GM12891 (cell line): ENCODE results near the gene LTBP1.

Source experiments
- DNase-seq: peaks from one replicate; pipeline ENCODE4 v3.0.0; 2011; ENCODE audit warnings: low spot score; ENCODE audit not compliant: insufficient read length
- FAIRE-seq: peaks from 2 replicates; lab custom pipeline; 2011; peaks lifted over from hg19 to GRCh38; lab: Jason Lieb, UNC
- PAX5 ChIP-seq: IDR thresholded peaks from 2 replicates; pipeline ENCODE4 v1.6.1; 2011; ENCODE audit warnings: low read length, moderate library complexity, mild to moderate bottlenecking; ENCODE audit not compliant: insufficient read depth, severe bottlenecking
- POLR2A ChIP-seq: IDR thresholded peaks from 2 replicates; pipeline ENCODE4 v1.6.1; 2011; ENCODE audit warnings: low read depth, low read length, control low read depth
- POLR2AphosphoS5 ChIP-seq: IDR thresholded peaks from 2 replicates; pipeline ENCODE4 v1.6.1; 2011; ENCODE audit warnings: low read depth, low read length, control low read depth
- POU2F2 ChIP-seq: IDR thresholded peaks from 2 replicates; pipeline ENCODE4 v1.6.1; 2011; ENCODE audit warnings: low read depth, mild to moderate bottlenecking, control low read depth, low read length, moderate library complexity
- SPI1 ChIP-seq: IDR thresholded peaks from 2 replicates; pipeline ENCODE4 v1.6.1; 2011; ENCODE audit warnings: low read depth, low read length, control low read depth
- TAF1 ChIP-seq: IDR thresholded peaks from 2 replicates; pipeline ENCODE4 v1.6.1; 2011; ENCODE audit warnings: low read depth, low read length, control low read depth

The LTBP1 gene

GRCh38 chr2:33250417-33251029 lies 303.8 kb downstream of the LTBP1 start:
- FAIRE-seq = no peak
- TF ChIP-seq POLR2AphosphoS5 (no peak), PAX5 (no peak), POU2F2 (no peak), TAF1 (no peak), POLR2A (no peak), SPI1 (no peak)

GRCh38 chr2:33256162-33256755 lies 309.5 kb downstream of the LTBP1 start:
- DNase-seq (no peak), FAIRE-seq (peak; percentile 31)
- TF ChIP-seq POLR2AphosphoS5 = no peak
- TF ChIP-seq TAF1 = no peak

More at GRCh38 chr2:33250417-33251029, 303.8 kb downstream of the LTBP1 start:
- no peak for DNase-seq

GRCh38 chr2:33258387-33258786 lies 311.6 kb downstream of the LTBP1 start:
- FAIRE-seq (no peak), DNase-seq (no peak)
- TF ChIP-seq PAX5 = no peak
- TF ChIP-seq POLR2AphosphoS5 = no peak
- TF ChIP-seq POLR2A = no peak
- no peak for TF ChIP-seq POU2F2
- TF ChIP-seq SPI1 = no peak
- TF ChIP-seq TAF1 = no peak

GRCh38 chr2:33262097-33262496 lies 315.3 kb downstream of the LTBP1 start:
- DNase-seq (no peak), FAIRE-seq (no peak)
- TF ChIP-seq POLR2A (no peak), TAF1 (no peak), SPI1 (no peak), PAX5 (no peak), POLR2AphosphoS5 (no peak), POU2F2 (no peak)

GRCh38 chr2:33264766-33265165 lies 318.0 kb downstream of the LTBP1 start:
- TF ChIP-seq POU2F2 = no peak
- no peak for DNase-seq
- no peak for FAIRE-seq

- DNase-seq (no peak), FAIRE-seq (no peak)
- no peak for TF ChIP-seq POU2F2
- no peak for TF ChIP-seq TAF1
- TF ChIP-seq POLR2AphosphoS5 = no peak
- no peak for TF ChIP-seq PAX5
- no peak for TF ChIP-seq SPI1
- TF ChIP-seq POLR2A = no peak
Observed at GRCh38 chr2:33265584-33266338, 319.0 kb downstream of the LTBP1 start.

- DNase-seq = no peak
- no peak for FAIRE-seq
- TF ChIP-seq PAX5 = no peak
- no peak for TF ChIP-seq POU2F2
- no peak for TF ChIP-seq SPI1
- TF ChIP-seq POLR2A = no peak
- TF ChIP-seq POLR2AphosphoS5 = no peak
- no peak for TF ChIP-seq TAF1
Observed at GRCh38 chr2:33266467-33266866, 319.7 kb downstream of the LTBP1 start.

- TF ChIP-seq POLR2AphosphoS5 = no peak
- TF ChIP-seq POLR2A = no peak
- no peak for TF ChIP-seq TAF1
- TF ChIP-seq SPI1 = no peak
- no peak for TF ChIP-seq POU2F2
- no peak for TF ChIP-seq PAX5
- DNase-seq (no peak), FAIRE-seq (no peak)
Observed at GRCh38 chr2:33267043-33267442, 320.3 kb downstream of the LTBP1 start.

GRCh38 chr2:33267756-33268155 lies 321.0 kb downstream of the LTBP1 start:
- TF ChIP-seq POU2F2 (no peak), POLR2A (no peak), TAF1 (no peak), SPI1 (no peak), POLR2AphosphoS5 (no peak), PAX5 (no peak)
- no peak for FAIRE-seq
- no peak for DNase-seq

GRCh38 chr2:33268246-33268831 lies 321.6 kb downstream of the LTBP1 start:
- TF ChIP-seq POLR2A (no peak), POLR2AphosphoS5 (no peak), POU2F2 (no peak), SPI1 (no peak), TAF1 (no peak), PAX5 (no peak)
- DNase-seq (no peak), FAIRE-seq (no peak)
